ENCODE results near the gene INTS6.
"Not testable (repeated sequence)": the region's sequence is repeated elsewhere in the genome, so short reads cannot be mapped to it uniquely, and the experiment has no call there.

The INTS6 gene

DNA sequence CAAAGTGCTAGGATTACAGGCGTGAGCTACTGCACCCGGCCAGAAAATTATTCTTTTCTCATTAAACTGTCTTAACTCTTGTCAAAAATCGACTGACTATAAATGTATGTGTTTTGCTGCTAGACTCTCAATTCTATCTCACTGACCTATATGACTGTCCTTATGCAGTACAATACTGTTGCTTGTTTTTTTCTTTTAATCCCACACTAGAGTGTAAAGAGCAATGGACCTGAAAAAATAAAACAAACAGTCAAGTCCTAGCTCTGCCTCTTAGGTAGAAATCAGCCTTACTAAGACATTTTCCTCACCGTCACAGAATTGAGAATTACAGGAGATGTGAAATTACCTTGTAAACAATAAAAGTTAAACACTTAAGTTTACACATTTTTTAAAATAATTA lies 35.1 kb downstream of the INTS6 start:
- DNase-seq: no peak

DNA sequence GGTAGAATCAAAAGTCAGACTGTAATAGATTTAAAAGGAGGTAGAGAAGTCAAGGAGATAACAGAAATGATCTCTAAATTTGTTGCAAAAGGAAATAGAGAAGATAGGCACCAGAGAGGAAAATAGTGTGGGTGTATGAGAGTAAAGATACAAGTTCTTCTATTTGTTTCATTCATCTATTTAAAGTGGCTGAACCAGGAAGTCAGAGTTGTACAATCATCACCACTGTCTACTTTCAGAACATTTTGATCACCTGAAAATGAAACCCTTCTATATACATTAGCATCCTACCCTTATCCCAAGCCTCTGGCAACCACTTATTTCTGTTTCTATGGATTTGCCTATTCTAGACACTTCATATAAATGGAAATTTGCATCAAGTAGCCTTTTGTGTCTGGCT lies 36.7 kb downstream of the INTS6 start:
- no peaks in the 10 kb centered on the region for H3K27me3 ChIP-seq (ENCODE audit: insufficient read depth, low read depth, severe bottlenecking)
- TF ChIP-seq, protein P1, sequence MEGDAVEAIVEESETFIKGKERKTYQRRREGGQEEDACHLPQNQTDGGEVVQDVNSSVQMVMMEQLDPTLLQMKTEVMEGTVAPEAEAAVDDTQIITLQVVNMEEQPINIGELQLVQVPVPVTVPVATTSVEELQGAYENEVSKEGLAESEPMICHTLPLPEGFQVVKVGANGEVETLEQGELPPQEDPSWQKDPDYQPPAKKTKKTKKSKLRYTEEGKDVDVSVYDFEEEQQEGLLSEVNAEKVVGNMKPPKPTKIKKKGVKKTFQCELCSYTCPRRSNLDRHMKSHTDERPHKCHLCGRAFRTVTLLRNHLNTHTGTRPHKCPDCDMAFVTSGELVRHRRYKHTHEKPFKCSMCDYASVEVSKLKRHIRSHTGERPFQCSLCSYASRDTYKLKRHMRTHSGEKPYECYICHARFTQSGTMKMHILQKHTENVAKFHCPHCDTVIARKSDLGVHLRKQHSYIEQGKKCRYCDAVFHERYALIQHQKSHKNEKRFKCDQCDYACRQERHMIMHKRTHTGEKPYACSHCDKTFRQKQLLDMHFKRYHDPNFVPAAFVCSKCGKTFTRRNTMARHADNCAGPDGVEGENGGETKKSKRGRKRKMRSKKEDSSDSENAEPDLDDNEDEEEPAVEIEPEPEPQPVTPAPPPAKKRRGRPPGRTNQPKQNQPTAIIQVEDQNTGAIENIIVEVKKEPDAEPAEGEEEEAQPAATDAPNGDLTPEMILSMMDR (IDR thresholded peaks at IDR 0.05; ENCODE audit: low read depth, low read length): no peak
- H3K36me3 ChIP-seq: no peaks in the 10 kb centered on the region
- no peak overlapping the region for H3K27ac ChIP-seq
- H3K9me3 ChIP-seq (ENCODE audit: severe bottlenecking): no peaks in the 10 kb centered on the region
- no peak overlapping the region for H3K4me3 ChIP-seq (ENCODE audit: low read depth, low read length)
- DNase-seq: no peak

More for the DNA sequence above, 35.1 kb downstream of the INTS6 start:
- Histone ChIP-seq H3K27me3 (ENCODE audit: insufficient read depth, low read depth, severe bottlenecking) (no peaks in the 10 kb centered on the region), H3K36me3 (no peaks in the 10 kb centered on the region), H3K9me3 (ENCODE audit: severe bottlenecking) (no peaks in the 10 kb centered on the region), H3K4me3 (ENCODE audit: low read depth, low read length) (no peak overlapping the region), H3K27ac (no peak overlapping the region)
- TF ChIP-seq, protein P1 (IDR thresholded peaks at IDR 0.05; ENCODE audit: low read depth, low read length): no peak

DNA sequence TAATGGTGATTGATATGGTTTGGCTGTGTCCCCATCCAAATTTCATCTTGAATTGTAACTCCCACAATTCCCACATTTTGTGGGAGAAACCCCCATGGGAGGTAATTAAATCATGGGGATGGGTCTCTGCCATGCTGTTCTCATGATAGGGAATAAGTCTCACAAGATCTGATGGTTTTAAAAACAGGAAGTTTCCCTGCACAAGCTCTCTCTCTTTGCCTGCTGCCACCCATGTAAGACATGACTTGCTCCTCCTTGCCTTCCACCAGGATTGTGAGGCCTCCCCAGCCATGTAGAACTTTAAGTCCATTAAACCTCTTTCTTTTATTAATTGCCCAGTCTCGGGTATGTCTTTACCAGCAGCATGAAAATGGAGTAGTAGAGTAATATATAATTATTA lies 37.5 kb downstream of the INTS6 start:
- not testable (repeated sequence) for H3K4me3 ChIP-seq (ENCODE audit: low read depth, low read length); H3K27ac ChIP-seq; H3K36me3 ChIP-seq; DNase-seq; H3K27me3 ChIP-seq (ENCODE audit: insufficient read depth, low read depth, severe bottlenecking); H3K9me3 ChIP-seq (ENCODE audit: severe bottlenecking)

DNA sequence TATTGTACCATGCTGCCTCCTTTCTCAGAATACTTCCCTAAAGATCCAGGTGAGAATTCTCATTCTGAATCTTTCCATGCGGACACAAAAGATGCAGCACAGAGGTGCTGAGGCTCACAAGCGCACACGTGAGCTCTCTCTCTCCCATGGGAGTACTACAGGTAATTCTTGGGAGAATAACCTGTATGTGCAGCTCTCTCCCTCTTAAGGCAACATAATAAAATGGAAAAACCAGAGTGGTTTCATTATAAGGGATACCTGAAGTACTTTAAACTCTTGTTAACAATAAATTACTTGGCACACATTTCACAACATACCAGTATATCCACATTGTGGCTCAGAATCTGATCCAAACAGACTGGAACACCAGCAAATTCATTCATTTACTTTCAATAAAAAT lies 40.4 kb downstream of the INTS6 start:
- H3K27ac ChIP-seq: no peak overlapping the region
- H3K27me3 ChIP-seq (ENCODE audit: insufficient read depth, low read depth, severe bottlenecking): no peaks in the 10 kb centered on the region
- H3K4me3 ChIP-seq (ENCODE audit: low read depth, low read length): no peak overlapping the region
- no peaks in the 10 kb centered on the region for H3K36me3 ChIP-seq
- no peaks in the 10 kb centered on the region for H3K9me3 ChIP-seq (ENCODE audit: severe bottlenecking)
- DNase-seq: no peak
- TF ChIP-seq, protein P1 (IDR thresholded peaks at IDR 0.05; ENCODE audit: low read depth, low read length): no peak

DNA sequence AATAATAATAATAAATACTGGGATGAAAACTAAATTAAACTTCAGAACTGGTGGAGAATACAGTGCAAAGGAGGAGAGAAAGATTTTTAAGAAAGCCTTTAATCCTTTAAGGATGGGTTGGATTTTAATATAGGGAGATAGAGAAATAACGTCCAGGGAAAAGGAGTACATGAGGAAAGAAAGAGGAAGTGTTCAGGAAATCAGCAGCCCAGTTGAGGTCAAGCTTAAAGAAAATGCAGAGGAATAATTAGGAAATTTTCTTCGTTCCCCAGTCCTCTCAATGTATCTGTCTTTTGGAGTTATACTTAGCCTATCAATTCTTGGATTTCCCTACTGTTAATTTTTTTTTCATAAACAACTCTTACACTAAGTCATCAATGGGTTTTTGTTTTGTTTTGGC lies 47.7 kb downstream of the INTS6 start:
- no peaks in the 10 kb centered on the region for H3K27me3 ChIP-seq (ENCODE audit: insufficient read depth, low read depth, severe bottlenecking)
- DNase-seq: no peak
- TF ChIP-seq, protein P1 (IDR thresholded peaks at IDR 0.05; ENCODE audit: low read depth, low read length): no peak
- H3K27ac ChIP-seq: no peak overlapping the region
- H3K9me3 ChIP-seq (ENCODE audit: severe bottlenecking): no peaks in the 10 kb centered on the region
- H3K36me3 ChIP-seq: no peaks in the 10 kb centered on the region
- no peak overlapping the region for H3K4me3 ChIP-seq (ENCODE audit: low read depth, low read length)

DNA sequence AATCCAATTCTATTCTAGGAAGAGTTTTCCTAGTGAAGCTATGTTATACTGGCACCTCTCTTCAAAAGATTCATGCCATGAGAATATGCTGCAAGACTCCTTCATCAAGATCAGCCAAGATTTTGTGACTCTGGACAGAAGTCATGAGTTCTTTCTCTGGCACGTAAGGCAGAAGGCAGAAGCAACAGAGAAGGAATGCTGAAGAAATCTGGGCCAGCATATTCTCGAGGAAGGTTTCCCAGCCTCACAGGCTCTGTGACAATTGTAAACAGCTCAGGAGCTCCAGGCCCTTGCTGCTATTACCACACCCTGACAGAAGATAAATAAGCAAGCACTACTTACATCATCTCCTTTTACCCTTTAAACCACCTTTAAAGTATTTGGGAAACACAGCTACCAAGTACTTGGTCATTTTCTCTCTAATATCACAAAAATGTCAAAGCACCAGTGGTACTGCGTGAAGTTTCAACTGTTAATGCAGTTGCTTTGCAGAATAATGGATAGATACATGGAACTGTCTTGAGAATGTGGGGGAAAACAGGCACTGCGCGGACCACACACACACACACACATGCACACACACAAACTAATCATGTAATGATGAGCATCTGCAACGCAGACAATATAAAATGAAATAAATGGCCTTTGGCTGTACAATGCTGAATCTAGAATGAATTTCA lies 55.4 kb downstream of the INTS6 start:
- Histone ChIP-seq H3K9me3 (ENCODE audit: severe bottlenecking) (no peaks in the 10 kb centered on the region), H3K27ac (no peak overlapping the region), H3K27me3 (ENCODE audit: insufficient read depth, low read depth, severe bottlenecking) (no peaks in the 10 kb centered on the region), H3K36me3 (no peaks in the 10 kb centered on the region), H3K4me3 (ENCODE audit: low read depth, low read length) (no peak overlapping the region)
- DNase-seq: no peak
- TF ChIP-seq, protein P1 (IDR thresholded peaks at IDR 0.05; ENCODE audit: low read depth, low read length): no peak

Data from WERI-Rb-1 (cell line).